ENCODE measurements around the gene SLC35C1.

SLC35C1 gene

GRCh38 chr11:45846974-45847910 is 42.3 kb downstream of the SLC35C1 start, which contains the start of gene CRY2:
CRY2 (plus strand) TSS chr11:45847475; CDS start chr11:45847491, 16 bp downstream.
- peak; percentile 96 to 99 (median 98) for DNase-seq

- peak in 4 of 5 donors; percentile 20 to 64 (median 32) for DNase-seq
Measured at GRCh38 chr11:45847911-45848316, 43.0 kb downstream of the SLC35C1 start.

DNA sequence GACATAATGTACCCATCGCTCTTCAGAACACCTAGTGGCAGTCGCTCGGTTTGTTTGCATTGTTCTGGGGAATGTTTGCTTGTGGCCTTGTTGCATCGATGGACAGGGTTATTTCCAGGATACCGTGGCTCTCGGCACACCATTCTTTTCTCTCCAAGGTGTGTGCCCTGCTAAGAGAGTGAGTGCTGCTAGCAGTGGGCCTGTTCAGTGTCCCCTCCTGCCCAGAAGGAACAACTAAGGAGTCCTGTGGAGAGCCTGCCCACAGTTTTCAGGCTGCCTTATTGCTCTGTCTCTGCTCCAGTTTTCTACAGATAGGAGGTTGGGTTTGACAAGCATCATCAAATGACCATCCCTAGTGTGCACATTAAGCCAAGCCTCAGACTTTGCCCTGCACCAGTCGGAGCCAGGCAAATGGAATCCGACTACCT is 43.7 kb downstream of the SLC35C1 start:
- no peak for DNase-seq

- DNase-seq: no peak
Measured at GRCh38 chr11:45850446-45850845, 45.5 kb downstream of the SLC35C1 start.

DNA sequence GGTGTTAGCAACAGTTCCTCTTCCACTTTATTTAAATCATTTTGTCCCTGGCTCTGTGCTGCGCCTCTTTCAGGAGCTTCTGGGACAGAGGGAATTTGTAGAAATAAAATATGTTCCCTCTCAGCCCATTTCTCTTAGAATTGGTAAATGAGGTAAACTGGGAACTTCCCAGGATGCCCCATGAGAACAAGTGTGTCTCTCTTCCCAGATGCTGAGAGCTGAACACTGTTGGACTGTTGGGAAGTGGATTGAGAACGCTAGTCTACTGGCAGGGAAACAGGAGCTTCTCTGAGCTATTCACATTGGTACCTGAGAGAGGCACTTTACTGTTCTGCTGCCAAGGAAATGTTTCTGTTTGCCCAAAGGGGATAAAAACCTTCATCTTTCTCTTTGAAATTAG is 46.3 kb downstream of the SLC35C1 start:
- no peak for DNase-seq

DNA sequence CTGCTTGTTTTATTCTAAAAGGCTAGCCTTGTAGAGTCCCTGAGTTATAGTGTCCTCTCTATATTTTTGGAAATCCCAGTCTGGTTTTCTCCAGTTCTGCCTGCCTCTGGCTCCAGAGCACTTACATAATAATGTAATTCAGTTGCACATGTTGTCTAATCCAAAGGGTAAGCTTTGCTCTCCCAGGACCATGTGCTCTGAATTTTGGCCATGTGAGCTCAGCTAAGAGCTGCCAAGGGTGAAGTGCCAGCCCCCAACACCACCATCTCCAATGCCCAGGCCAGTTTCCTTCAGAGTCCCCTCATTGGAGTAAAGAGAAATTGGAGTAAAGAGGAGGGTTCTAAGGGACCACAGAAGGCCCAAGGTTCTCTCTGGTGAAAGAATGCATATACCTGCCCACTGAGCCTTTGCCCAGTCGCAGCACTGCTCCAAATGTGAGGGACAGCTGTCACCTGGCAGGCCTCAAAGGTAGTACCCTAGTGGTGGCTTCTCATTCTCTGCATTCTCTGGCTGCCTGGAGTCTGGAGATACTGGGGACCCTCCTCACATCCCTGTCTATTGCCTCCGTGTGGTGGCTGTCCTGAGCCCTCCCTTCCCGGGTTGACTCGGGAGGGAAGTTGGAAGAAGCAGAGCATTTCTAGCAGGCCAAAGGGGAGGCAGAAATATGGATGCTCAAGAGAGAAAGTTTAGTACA is 47.2 kb downstream of the SLC35C1 start:
- no peak for DNase-seq

- DNase-seq: no peak
Measured at GRCh38 chr11:45852712-45853101, 47.8 kb downstream of the SLC35C1 start.

- no peak for DNase-seq
Measured at GRCh38 chr11:45853332-45854219, 48.6 kb downstream of the SLC35C1 start.

DNA sequence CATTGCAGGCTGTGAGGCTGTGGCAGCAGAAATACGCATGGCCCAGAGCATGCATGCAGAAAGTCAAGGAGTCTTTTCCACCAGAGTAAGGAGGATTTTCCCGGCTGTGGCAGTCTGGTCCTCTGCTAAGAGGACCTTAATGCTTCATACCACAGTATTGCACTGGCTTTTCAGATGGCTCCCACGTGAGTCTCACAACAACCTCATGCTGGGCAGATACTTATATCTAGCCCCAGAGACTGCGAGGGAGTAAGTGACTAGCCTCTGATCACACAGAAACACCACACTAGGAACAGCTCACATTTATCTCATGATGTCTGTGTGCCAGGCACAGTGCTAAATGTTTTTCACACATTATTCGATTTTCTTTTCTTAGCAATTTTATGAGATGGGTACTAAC is 50.4 kb downstream of the SLC35C1 start:
- DNase-seq: no peak

DNA sequence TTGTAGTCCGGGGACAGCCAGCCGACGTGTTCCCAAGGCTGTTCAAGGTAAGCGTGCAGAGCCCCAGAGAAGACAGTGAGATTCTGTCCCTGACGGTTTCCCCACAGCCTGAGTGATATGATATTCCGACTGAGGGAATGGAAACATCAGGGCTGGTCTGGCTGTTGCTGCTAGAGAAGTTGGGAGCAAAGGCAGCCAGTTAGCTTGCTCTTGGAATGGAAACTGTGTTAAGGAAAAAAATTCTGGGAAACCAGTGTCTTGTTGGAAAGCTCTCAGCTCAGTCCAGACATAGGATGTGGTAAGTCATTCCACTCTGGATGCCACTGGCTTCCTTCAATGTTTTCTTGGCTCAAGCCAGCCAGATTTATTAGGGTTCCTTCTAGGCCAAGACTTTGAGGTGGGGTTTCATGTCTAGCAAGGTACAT is 51.1 kb downstream of the SLC35C1 start:
- no peak for DNase-seq

GRCh38 chr11:45857961-45858474 is 53.1 kb downstream of the SLC35C1 start:
- DNase-seq: no peak

GRCh38 chr11:45858751-45859398 is 53.9 kb downstream of the SLC35C1 start:
- DNase-seq: no peak

- no peak for DNase-seq
Measured at GRCh38 chr11:45859661-45860140, 54.8 kb downstream of the SLC35C1 start.

GRCh38 chr11:45860348-45860747 is 55.4 kb downstream of the SLC35C1 start:
- no peak for DNase-seq

DNA sequence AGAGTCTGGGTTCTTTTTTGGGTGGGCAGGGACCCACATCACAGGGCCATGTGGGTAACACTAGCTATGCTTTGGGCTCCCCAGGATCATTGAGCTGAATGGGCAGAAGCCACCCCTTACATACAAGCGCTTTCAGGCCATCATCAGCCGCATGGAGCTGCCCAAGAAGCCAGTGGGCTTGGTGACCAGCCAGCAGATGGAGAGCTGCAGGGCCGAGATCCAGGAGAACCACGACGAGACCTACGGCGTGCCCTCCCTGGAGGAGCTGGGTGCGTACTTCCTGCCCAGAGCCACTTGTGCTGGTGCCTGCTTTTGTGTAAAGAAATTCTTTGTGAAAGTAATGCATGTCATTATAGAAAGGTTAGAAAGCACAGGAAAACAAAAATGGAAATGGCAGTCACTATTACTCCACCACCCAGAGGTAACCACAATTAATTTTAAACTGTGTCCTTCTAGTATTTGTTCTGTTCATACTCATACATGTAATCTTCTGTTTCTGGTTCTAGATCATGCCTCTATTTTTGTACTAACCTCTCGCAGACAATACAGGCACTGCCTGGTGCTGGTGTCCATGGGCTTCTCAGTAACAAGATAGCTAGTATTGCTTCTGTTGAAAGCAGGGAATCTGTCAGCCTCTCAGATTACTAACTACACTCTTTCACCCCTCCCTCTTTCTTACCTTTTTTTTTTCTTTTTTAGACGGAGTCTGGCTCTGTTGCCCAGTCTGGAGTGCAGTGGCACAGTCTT is 56.0 kb downstream of the SLC35C1 start:
- DNase-seq: no peak

Measured in T-helper 1 cell (primary cell).